IPS DF 4.7 (cell line): Measurements from ENCODE around the gene ECPAS.
"Not testable (repeated sequence)": the region's sequence is repeated elsewhere in the genome, so short reads cannot be mapped to it uniquely, and the experiment has no call there.

Source experiments
- DNase-seq: peaks from one replicate; pipeline ENCODE4 v3.0.0-alpha.2; 2013; ENCODE audit warnings: low spot score; ENCODE audit errors: extremely low read depth

ECPAS gene, protein sequence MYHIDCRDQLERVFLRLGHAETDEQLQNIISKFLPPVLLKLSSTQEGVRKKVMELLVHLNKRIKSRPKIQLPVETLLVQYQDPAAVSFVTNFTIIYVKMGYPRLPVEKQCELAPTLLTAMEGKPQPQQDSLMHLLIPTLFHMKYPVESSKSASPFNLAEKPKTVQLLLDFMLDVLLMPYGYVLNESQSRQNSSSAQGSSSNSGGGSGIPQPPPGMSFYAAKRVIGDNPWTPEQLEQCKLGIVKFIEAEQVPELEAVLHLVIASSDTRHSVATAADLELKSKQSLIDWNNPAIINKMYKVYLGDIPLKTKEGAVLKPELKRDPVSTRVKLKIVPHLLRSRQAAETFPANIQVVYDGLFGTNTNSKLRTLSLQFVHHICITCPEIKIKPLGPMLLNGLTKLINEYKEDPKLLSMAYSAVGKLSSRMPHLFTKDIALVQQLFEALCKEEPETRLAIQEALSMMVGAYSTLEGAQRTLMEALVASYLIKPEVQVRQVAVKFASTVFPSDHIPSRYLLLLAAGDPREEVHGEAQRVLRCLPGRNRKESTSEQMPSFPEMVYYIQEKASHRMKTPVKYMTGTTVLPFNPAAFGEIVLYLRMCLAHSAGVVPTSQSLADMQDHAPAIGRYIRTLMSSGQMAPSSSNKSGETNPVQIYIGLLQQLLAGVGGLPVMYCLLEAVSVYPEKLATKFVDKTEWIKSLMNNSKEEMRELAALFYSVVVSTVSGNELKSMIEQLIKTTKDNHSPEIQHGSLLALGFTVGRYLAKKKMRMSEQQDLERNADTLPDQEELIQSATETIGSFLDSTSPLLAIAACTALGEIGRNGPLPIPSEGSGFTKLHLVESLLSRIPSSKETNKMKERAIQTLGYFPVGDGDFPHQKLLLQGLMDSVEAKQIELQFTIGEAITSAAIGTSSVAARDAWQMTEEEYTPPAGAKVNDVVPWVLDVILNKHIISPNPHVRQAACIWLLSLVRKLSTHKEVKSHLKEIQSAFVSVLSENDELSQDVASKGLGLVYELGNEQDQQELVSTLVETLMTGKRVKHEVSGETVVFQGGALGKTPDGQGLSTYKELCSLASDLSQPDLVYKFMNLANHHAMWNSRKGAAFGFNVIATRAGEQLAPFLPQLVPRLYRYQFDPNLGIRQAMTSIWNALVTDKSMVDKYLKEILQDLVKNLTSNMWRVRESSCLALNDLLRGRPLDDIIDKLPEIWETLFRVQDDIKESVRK (N-terminal part only)

DNA sequence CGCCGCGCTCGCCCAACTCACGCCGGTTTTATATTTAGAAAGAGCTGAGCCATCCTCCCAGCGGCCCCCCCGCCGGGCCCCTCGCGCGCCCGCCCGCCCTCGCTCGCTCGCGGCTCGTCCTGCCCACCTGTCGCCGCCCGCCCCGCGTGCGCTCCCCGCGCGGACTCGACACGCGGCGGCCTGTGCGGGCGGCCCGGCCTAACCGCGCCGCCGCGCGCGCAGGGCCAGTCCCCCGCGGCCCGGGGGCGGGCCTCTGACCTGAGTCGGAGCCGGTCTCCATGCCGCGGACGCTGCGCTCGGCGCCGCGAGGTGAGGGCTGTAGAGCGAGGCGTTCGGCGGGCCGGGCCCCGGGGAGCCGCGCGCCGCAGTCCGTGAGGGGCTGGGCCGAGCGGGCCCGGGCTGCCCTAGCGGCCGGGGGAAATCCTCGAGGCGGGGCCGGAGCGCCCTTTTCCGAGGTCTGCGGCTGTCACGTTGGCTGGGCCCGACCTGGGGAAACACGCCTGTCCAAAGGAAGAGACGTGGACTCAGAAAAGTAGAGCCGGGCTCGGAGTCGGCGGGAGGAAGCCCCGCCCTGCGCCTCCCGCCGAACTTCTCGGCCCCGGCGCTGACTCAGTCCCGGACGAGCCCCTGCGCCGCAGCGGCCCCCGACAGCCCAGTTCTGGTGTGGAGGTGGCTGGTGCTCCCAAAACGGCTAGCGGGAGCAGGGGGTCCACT is at the start of gene ECPAS:
Gene ECPAS (minus strand): TSS at position 526 of the 714 bp plus-strand sequence. CDS start 11,465 bp downstream, outside the sequence.
- no peak for DNase-seq

- DNase-seq, result no peak
Measured at GRCh38 chr9:111533099-111533790, 49.1 kb upstream of the ECPAS start.

DNA sequence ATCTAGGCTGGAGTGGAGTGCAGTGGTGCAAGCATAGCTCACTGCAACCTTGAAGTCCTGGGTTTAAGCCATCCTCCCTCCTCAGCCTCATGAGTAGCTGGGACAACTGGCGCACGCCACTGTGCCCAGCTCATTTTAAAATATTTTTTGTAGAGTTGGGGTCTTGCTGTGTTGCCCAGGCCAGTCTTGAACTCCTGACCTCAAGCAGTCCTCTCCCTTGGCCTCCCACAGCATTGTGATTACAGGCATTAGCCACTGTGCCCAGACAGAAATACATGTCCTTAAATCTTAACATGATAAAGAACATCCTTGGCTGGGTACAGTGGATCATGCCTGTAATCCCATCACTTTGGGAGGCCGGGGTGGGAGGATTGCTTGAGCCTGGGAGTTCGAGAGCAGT is 47.5 kb upstream of the ECPAS start:
- DNase-seq, result no peak

DNA sequence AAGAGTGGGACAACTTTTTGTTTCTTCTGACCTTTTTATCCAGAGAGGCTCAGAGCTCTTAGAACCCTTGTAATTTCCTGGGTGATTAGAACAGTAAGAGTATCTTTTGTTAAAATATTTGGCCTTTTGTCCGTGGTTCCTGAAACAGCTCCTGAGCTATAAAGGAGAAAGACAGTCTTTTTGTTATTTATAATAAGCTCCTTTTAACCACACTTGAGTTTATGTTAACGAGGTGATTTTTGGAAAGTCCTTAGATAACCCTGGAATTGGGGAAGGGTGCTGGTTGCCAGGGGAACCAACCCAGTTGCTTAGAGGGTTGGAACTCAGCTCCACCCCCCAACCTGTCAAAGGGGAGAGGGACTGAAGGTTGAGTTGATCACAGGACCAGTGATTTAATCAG is 45.6 kb upstream of the ECPAS start:
- peak; percentile 92 for DNase-seq

DNA sequence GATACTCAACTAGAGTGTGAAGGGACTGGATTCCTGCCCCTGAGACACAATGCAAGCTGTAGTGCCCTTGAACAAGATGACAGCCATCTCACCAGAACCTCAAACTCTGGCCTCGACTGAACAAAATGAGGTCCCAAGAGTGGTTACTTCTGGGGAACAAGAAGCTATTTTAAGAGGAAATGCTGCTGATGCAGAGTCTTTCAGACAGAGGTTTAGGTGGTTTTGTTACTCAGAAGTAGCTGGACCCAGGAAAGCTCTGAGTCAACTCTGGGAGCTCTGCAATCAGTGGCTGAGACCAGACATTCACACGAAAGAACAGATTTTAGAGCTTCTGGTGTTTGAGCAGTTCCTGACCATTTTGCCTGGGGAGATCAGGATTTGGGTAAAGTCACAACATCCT is 43.2 kb upstream of the ECPAS start:
- no peak for DNase-seq

GRCh38 chr9:111525056-111525977 is 41.1 kb upstream of the ECPAS start, which contains the start of gene ZNF483:
TSS of gene ZNF483 (plus strand) at chr9:111525179. CDS start at chr9:111527396, 2,217 bp downstream.
- DNase-seq, result peak; percentile 66

DNA sequence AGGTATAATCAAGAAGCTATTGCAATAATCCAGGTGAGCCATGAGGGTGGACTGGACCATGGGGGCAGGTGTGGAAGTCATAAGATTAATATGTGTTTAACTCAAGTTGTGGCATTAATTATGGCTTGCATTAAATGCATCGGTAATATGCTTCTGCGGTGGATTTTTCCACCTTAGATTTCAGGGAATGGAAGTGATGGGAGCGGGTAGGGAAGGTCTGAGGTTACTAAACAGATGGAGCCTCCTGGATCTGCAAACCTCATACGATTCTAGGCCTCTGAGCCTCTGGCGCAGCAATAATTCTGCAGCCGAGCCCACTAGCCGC is 40.5 kb upstream of the ECPAS start:
- no peak for DNase-seq

DNA sequence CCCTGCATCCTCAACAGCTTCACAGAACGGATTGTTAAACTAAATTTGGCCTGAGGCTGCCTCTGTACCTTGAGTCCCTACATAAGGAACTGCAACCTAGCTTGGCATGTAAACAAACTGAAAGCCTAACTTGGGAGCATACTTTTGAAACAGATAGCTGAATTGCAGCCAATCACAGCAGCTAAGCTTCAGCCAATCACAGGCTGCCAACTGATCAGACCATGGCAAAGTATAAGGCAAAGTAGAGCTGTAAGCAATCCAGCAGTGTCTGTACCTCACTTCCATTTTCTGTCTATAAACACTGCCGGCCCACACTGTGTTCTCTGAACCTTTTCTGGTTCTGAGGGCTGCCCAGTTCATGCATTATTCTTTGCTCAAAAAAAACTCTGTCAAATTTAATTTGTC is 31.9 kb upstream of the ECPAS start:
- no peak for DNase-seq

DNA sequence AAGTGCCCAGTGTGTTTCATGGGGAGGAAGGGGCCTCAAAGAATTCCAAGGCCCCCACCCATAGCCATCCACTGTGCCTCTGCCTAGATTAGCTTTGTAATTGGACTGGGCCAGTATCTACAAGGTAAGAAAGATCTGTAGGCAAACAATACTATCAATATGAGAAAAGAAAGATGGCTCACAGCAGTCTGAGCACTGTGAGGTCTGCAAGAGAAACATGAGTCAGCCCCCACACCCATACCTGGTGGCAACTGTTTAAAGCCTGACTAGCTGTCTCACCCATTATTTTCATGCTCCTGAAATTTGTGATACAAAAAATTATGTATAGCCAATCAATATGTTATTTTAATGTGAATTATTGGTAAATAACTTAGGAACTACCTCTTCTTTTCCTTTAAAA is 30.8 kb upstream of the ECPAS start:
- DNase-seq, result no peak

GRCh38 chr9:111511581-111511980 is 27.4 kb upstream of the ECPAS start:
- DNase-seq, result not testable (repeated sequence)

- DNase-seq, result no peak
Measured at GRCh38 chr9:111502506-111502905, 18.3 kb upstream of the ECPAS start.

DNA sequence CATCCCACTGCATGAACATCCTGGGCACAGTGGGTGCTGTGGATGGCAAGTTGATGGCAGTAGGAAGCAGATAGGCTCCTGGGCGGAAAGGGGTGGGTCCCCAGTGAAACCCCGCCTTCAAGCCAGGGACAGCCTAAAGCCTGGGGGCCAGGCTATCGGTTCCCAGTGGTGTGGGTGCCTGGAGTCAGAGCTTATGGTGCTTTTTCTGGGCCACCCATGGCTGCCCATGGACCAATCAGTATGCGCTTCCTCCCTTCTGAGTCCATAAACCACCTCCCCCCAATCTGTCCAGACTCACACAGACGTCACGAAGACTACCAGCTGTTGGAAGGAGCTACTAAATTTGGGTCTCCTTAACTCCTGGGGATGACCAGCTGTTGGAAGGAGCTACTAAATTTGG is 17.5 kb upstream of the ECPAS start:
- DNase-seq, result no peak

DNA sequence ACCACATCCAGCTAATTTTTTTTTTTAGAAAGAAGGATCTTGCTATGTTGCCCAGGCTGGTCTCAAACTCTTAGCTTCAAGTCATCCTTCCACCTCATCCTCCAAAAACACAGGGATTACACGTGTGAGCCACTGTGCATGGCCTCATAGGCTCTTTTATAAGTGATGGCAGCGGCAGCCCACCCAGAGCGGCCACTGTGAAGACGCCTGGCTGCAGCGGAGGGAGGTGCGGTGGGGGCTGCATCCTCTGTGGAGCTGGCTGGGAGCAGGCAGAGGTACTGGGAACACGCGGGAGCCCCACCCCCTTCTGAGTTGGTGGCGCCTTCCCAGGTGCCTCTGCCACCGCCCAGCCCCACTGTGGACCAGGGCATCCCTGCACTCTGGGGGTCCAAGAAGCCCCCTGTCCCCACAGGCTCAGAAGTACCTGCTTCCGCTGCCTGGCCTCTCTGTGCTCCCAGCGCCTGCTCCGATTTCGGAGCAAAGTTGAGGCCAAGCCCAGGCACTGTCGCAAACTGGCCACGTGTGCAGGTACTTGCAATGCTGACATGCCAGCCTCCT is 16.9 kb upstream of the ECPAS start:
- no peak for DNase-seq

GRCh38 chr9:111497196-111497595 is 13.0 kb upstream of the ECPAS start:
- not testable (repeated sequence) for DNase-seq

DNA sequence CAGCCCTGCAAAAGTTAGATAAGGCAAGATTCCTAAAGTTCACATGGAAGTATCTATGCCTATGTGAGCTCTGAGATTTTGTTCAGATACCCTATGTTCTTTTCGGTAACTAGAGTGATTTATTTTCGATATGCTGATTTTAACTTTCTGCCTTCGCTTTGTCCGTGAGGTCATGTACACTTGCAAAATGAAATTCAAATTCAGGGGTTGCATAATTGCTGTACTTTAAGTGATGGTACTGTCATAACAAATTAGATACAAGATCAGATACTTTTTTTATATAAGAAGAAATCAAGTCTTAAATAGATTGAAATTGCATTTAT is 350 bp upstream of the ECPAS start:
- no peak for DNase-seq

DNA sequence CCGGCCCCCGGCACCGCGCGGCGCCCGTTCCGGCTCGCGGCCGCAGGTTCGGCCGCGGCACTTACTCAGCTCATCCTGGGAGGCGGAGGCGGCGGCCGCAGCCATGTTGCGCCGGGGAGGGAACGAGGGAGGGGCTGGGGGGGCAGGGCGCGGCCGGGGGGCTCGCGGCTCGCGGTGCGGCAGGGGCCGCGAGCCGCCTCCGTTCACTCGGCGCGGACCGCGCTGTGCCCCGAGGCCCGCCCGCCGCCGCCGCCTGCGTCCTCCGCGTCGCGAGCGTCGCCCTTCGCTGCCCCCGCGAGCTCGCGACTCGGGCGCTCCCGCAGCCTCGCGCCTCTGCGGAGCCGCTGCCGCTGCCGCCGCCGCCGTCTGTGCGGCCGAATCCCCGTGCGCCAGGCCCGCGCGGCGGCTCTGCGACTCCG is 735 bp downstream of the ECPAS start:
- DNase-seq, result no peak

GRCh38 chr9:111482694-111483438 is 1.3 kb downstream of the ECPAS start:
- DNase-seq, result no peak

DNA sequence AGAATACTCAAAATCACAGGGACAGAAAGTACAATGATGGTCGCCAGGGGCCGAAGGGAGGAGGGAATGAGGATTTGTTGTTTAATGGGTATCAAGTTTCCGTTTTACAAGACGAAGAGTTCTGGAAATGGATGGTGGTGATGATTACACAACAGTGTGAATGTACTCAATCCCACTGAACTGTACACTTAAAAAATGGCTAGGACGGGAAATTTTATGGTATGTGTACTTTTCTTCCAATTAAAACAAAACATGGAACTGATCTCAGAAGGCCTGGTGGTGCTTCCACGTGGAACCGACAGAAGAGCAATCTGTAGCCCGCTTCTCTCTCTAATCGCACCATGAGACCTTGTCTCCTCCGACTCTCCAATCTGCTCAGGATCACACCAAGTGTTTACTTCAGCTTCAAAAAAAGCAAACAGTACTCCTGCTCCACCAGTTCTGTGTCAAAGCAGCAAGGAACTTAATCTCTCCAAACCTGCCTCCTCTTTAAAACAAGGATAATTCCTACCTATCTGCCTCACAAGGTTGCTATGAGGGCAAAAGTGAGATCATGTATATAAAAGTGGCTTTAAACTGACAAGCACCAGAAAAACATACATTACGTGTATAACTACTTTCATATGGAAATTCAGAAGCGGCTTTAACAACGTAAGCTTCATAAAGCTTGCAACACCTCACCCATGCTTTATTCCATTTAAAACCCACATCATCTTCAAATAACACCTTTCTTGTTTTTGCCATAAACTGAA is 2.1 kb downstream of the ECPAS start:
- DNase-seq, result no peak
